ENCODE data around the gene VAV3. TPM values are rescaled to one million over a fixed set of nuclear protein-coding genes. Genes with fewer than 3 reads are reported as not detected.

Gene VAV3
- total and polyA plus RNA-seq, 4 donors, result 1.7 to 14.4 (median 7.6) TPM

- Histone ChIP-seq H3K4me3 (no peak overlapping the region), H3K27me3 (ENCODE audit: control insufficient read depth in 3 of 3, insufficient read depth in 3 of 3, low read length in 2 of 3) (no peaks in the 10 kb centered on the region), H3K9me3 (ENCODE audit: control insufficient read depth in 4 of 4, insufficient read depth in 3 of 4, low read length in 3 of 4) (no peaks in the 10 kb centered on the region), H3K4me1 (ENCODE audit: control insufficient read depth in 5 of 5, insufficient read depth in 5 of 5, low read length in 5 of 5) (peaks cover 0 to 4% (median 4%) of the 10 kb centered on the region in 5 donors), H3K9ac (ENCODE audit: insufficient read depth in 1 of 2, low read length in 2 of 2) (no peak overlapping the region), H3K27ac (ENCODE audit: low read depth in 1 of 2, low read length in 1 of 2) (no peak overlapping the region), H3K36me3 (ENCODE audit: control insufficient read depth in 4 of 4, insufficient read depth in 4 of 4, low read length in 4 of 4) (no peaks in the 10 kb centered on the region)
- WGBS, 2 donors, result 53 to 87% methylated on average over 3 of the region's 3 CpGs
- no peak for DNase-seq
- ATAC-seq (ENCODE audit: insufficient read depth, low FRiP score), result no peak
- TF ChIP-seq, protein P1, sequence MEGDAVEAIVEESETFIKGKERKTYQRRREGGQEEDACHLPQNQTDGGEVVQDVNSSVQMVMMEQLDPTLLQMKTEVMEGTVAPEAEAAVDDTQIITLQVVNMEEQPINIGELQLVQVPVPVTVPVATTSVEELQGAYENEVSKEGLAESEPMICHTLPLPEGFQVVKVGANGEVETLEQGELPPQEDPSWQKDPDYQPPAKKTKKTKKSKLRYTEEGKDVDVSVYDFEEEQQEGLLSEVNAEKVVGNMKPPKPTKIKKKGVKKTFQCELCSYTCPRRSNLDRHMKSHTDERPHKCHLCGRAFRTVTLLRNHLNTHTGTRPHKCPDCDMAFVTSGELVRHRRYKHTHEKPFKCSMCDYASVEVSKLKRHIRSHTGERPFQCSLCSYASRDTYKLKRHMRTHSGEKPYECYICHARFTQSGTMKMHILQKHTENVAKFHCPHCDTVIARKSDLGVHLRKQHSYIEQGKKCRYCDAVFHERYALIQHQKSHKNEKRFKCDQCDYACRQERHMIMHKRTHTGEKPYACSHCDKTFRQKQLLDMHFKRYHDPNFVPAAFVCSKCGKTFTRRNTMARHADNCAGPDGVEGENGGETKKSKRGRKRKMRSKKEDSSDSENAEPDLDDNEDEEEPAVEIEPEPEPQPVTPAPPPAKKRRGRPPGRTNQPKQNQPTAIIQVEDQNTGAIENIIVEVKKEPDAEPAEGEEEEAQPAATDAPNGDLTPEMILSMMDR (IDR thresholded peaks at IDR 0.05; ENCODE audit: control extremely low read depth, extremely low read depth), result no peak
Observed at GRCh38 chr1:107926436-107927080, 38.4 kb downstream of the VAV3 start.

GRCh38 chr1:107925565-107925964, 39.4 kb downstream of the VAV3 start:
- Histone ChIP-seq H3K9me3 (ENCODE audit: control insufficient read depth in 4 of 4, insufficient read depth in 3 of 4, low read length in 3 of 4) (no peaks in the 10 kb centered on the region), H3K36me3 (ENCODE audit: control insufficient read depth in 4 of 4, insufficient read depth in 4 of 4, low read length in 4 of 4) (no peaks in the 10 kb centered on the region), H3K4me1 (ENCODE audit: control insufficient read depth in 5 of 5, insufficient read depth in 5 of 5, low read length in 5 of 5) (peaks cover 0 to 4% (median 4%) of the 10 kb centered on the region in 5 donors), H3K4me3 (no peak overlapping the region), H3K27ac (ENCODE audit: low read depth in 1 of 2, low read length in 1 of 2) (no peak overlapping the region), H3K27me3 (ENCODE audit: control insufficient read depth in 3 of 3, insufficient read depth in 3 of 3, low read length in 2 of 3) (no peaks in the 10 kb centered on the region), H3K9ac (ENCODE audit: insufficient read depth in 1 of 2, low read length in 2 of 2) (no peak overlapping the region)
- 50 to 89% methylated on average over 1 of the region's 1 CpG for WGBS, 2 donors
- TF ChIP-seq, protein P1 (IDR thresholded peaks at IDR 0.05; ENCODE audit: control extremely low read depth, extremely low read depth), result no peak
- ATAC-seq (ENCODE audit: insufficient read depth, low FRiP score) (no peak), DNase-seq (no peak)

DNA sequence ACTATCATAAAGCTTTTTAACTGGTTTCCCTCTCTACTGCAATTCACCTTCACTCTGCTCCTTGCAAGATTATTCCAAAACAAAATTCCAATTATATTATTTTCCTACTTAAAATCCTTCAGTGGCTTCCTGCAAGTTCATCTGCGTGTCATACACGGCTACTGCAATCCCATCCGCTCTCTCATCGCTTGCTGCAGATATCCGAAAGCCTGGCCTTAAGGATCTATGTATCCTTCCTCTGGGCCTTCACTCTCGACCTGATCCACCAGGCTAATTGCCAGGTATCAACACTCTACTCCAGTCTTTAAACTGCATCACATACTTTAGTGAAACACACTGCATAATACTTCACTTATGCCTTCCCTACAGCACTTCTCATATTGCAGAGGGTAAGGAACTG, 44.0 kb downstream of the VAV3 start:
- Histone ChIP-seq H3K9ac (ENCODE audit: insufficient read depth in 1 of 2, low read length in 2 of 2) (no peak overlapping the region), H3K27ac (ENCODE audit: low read depth in 1 of 2, low read length in 1 of 2) (no peak overlapping the region), H3K9me3 (ENCODE audit: control insufficient read depth in 4 of 4, insufficient read depth in 3 of 4, low read length in 3 of 4) (peaks cover 0 to 3% (median 0%) of the 10 kb centered on the region in 4 donors), H3K27me3 (ENCODE audit: control insufficient read depth in 3 of 3, insufficient read depth in 3 of 3, low read length in 2 of 3) (no peaks in the 10 kb centered on the region), H3K4me1 (ENCODE audit: control insufficient read depth in 5 of 5, insufficient read depth in 5 of 5, low read length in 5 of 5) (peaks cover 0 to 4% (median 0%) of the 10 kb centered on the region in 5 donors), H3K4me3 (no peak overlapping the region), H3K36me3 (ENCODE audit: control insufficient read depth in 4 of 4, insufficient read depth in 4 of 4, low read length in 4 of 4) (no peaks in the 10 kb centered on the region)
- ATAC-seq (ENCODE audit: insufficient read depth, low FRiP score) (no peak), DNase-seq (no peak)
- 80% methylated on average over 6 of the region's 6 CpGs for WGBS, 2 donors
- TF ChIP-seq, protein P1 (IDR thresholded peaks at IDR 0.05; ENCODE audit: control extremely low read depth, extremely low read depth), result no peak

DNA sequence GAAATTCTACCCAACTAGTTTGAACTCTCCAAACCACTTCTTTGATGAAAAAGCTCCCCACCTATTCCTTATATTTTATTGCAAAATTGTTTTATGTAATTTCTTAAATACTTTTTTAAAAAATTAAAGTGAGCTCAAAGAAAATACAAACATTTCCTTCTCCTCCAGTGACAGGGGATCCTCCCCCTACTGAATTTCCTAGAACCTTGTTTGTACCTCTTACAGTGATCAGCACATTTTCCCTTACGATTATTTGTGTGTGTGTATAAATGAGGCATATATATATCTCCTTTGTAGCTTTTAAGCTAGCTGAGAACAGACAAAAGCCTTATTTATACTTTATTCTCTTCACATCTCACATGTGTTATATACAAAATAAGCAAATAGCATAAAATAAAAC, 44.4 kb downstream of the VAV3 start:
- Histone ChIP-seq H3K9ac (ENCODE audit: insufficient read depth in 1 of 2, low read length in 2 of 2) (no peak overlapping the region), H3K4me1 (ENCODE audit: control insufficient read depth in 5 of 5, insufficient read depth in 5 of 5, low read length in 5 of 5) (peaks cover 0 to 4% (median 0%) of the 10 kb centered on the region in 5 donors), H3K27ac (ENCODE audit: low read depth in 1 of 2, low read length in 1 of 2) (no peak overlapping the region), H3K36me3 (ENCODE audit: control insufficient read depth in 4 of 4, insufficient read depth in 4 of 4, low read length in 4 of 4) (no peaks in the 10 kb centered on the region), H3K9me3 (ENCODE audit: control insufficient read depth in 4 of 4, insufficient read depth in 3 of 4, low read length in 3 of 4) (peaks cover 0 to 3% (median 0%) of the 10 kb centered on the region in 4 donors), H3K4me3 (no peak overlapping the region), H3K27me3 (ENCODE audit: control insufficient read depth in 3 of 3, insufficient read depth in 3 of 3, low read length in 2 of 3) (no peaks in the 10 kb centered on the region)
- DNase-seq, result no peak
- ATAC-seq (ENCODE audit: insufficient read depth, low FRiP score), result no peak
- TF ChIP-seq, protein P1 (IDR thresholded peaks at IDR 0.05; ENCODE audit: control extremely low read depth, extremely low read depth), result no peak
- WGBS, 2 donors, result 33 to 51% methylated on average over 1 of the region's 1 CpG
